Activated gamma-delta T cell (primary cell): Measurements from ENCODE around the gene EPB41L4B.

ENCODE experiments used
- DNase-seq: peaks from one replicate; lab custom pipeline; 2025; lab: John Stamatoyannopoulos, UW

EPB41L4B gene

DNA sequence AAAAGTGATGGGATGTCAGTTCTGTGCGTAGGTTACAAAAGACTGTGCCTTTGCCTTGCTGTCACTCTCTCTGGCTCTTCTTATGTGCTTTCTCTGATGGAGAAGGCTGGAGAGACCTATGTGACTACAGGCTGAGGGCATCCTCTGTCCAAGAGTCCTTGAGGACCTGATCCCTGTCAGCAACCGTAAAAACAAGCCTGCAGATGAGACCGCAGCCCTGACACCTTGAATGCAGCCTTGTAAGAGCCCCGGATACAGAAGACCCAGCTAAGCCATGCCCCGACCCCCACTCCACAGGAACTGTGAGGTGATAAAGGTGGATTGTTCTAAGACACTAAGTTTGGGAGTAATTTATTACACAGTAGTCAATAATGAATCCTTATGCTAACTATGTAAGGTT, 121.2 kb downstream of the EPB41L4B start:
- no peak for DNase-seq

DNA sequence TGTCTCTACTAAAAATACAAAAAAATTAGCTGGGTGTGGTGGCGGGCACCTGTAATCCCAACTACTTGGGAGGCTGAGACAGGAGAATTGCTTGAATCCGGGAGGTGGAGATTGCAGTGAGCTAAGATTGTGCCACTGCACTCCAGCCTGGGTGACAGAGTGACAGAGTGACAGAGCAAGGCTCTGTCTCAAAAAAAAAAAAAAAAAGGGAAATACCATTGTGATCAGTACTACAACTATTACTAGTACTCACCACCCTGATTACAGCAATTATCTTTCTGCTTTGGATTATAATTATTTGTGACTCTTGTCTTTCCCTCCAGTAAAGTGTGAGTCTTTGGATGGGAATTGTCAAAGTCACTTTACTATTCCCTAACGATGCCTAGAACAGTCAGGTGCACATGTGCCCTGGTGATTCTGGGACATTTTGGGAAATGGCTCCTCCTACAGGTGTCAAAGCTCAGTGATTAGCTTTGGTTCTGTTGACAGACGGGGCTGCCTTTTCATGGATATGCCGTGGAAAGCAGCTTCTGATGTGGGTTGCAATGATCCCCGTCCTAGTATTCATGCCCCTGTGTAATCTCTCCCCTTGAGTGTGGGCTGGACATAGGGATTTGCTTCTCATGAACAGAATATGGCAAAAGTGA, 122.0 kb downstream of the EPB41L4B start:
- no peak for DNase-seq

DNA sequence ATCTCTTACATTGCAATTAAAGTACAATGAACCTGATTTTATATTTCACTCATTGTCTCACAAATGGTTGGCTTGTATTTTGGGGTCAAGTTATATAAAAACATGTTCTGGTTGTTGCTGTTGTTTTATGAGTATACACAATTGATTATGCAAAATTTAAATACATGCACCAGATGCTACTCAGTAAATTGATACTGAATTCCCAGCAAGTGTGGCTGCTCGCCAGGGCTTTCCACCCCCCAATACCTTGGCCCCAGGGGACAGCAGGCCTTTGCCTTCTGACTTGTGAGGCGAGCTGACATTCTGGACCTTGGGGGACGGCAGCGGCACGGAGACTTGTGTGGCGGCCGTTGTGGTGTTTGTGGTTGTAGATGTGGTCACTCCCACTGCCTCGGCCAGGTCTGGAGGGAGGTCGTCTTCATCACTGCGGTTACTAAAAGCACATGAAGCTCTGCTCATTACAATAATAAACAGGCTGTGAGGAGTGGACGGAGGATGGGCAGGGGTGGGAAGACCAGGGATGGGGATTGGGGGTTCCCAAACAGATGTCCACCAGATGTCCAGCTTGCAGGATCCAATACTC, 126.8 kb downstream of the EPB41L4B start:
- no peak for DNase-seq

DNA sequence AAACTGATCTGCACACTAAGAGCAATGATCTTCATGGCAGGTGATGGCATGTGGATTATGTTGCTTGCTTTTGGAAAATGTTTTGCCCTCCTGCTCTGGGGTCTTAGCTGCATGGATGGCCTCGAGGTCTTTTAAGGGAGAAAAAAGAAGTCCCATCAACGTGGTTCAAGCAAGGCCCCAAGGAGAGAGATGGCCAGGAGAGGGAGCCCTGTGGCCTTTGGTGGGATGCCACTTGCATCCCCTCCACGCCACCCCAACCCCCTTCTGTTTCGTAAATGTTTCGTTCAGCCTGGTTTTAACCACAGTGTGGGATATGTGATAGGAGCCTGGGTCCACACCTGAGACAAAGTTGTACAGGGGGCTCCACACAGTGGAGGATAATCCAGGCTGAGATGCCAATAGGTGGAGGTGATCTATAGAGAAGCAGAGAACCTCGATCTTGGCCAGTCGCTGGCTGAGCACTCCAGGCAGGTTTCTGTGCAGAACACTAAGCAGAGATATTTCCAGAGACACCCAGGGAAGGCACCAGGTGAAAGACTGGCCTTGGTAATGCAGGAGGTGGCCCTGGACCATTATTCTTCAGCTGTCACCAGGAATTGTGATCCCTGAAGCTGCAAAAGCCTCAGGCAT, 128.0 kb downstream of the EPB41L4B start:
- DNase-seq: no peak

DNA sequence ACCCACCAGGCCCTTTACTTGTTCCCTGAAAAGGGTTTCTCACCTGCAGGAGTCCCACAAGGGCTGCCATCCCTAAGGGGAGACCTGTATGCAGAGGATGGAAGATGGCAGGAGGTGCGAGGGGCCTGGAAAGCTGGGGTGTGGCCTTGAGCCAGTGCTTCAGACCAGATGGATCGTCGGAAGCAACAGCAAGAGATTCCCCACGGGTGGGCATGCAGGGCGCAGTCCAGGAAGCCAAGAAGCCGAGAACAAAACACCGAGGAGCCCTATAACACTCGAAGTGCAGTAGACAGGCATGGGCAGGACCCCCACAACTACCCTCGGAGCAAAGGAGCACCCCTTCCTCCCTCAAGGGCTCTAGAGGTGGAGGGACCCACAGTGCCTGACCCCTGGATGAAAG, 129.1 kb downstream of the EPB41L4B start:
- DNase-seq: no peak

DNA sequence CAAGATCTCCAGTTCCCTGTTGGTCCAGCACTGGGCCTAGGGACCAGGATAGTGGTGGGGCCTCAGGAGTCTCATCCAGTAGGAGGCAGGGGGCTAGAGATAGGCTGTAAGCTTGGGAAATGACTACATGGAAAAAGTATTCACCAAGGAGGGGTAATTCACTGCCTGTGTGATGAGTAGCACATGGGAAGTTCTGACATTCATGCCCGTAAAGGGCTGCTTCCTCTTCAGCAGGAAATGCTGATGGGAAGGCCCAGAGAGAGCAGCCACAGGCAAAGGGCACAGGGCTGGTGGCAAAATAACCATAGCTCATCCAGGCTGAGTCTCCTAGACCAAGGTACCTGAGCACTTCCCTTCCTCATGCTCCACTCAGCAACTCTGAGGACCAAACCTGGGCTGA, 130.7 kb downstream of the EPB41L4B start:
- DNase-seq: no peak

DNA sequence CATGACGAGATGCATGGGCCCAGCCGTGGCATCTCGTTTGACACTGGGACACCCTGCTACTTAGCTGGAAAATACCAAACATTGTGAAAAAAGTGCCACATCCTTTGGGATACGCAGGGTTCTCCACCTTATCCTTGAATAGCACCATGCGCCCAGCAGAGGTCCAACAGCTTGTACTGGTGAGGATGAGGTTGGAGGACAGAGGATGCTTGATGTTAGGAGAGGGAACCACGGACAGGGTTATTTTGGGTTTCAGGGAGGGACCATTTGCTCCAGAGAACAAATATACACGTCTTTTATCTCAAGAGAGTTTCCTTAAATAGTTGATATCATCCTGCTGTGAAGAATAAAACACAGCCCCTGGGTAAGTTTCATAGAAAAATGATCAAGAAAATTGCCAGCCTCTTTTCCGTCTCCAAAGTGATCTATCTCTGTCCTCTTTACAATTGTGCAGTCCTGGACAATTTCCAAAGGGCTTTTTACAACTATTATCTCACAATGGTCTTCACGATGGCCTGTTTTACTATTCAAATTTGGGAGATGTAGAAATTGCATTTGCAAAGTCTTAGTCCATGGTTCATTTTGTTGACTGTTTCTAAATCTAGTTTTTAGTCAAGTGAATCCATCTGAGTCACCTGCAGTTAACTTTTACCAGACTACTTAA, 133.9 kb downstream of the EPB41L4B start:
- DNase-seq: no peak

DNA sequence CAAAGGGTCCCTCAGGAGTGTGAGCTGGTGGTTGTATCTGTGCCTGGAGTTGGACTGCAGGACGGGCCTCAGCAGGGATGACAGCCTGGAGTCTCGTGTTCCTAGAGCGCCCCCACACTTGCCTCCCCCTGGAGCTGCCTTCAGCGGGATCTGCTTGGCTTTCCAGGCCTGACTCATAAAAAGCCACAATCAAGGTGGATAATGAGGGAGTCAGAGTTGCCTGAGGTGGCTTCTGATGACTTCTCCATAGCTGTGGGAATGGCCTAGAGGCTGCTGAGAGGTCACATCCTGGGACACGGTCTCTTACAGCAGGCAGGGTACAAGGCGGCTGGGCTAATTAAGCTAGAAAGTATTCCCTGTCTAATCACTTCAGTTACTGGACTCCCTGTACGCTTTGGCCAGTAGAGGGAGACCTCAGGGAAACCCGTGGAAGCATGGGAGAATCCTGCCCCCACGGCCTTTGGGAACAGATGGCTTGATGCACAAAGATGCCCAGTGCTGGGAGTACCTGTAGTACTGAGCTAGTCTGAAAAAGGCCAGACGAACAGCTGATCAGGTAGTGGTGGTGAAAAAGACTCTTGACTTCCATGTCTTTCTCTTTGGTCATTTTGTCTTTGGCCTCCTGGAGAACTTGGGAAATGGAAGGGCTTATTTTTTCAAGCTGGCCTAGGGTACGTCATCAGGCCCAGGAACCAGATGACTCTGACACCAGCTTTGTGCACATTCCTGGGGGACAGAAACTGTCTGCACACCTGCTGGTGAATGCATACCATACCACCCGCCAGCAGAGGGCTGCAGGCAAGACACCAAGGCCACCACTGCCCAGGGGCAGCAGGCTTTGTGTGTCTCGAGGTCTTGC, 137.7 kb downstream of the EPB41L4B start:
- DNase-seq: no peak

DNA sequence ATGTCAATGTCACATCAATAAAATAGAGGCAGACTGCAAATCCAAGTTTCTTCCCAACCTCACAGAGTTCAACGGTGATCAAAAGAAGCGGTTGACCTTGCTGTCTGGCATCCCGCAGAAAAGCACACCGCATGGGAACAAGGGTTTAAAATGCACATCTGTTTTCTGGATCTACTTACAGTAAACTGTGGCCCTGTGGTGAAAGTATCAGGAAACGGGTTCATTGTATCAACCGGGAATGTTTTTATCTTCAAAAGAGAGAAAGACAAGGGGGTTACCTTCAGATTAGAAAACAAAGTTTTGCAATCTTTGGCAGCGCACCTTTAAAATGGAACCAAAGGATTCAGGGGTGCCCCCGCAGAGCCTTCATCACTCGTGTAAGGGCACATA, 138.3 kb downstream of the EPB41L4B start:
- DNase-seq: no peak

DNA sequence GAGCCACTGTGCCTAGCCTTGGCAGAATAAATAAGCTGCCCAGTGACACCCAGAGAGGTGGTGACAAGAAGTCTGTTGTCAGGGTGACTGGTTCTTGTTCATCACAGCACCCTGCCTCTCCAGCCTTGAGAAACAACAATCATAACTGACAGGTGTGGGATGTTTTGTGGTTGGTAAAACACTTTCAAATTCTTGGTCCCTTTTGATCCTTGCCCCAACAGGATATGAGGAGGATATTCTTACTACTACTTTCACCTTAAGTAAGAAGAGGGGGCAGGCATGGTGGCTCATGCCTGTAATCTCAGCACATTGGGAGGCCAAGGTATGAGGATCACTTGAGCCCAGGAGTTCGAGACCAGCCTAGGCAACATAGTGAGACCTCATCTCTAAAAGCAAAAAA, 139.6 kb downstream of the EPB41L4B start:
- no peak for DNase-seq

DNA sequence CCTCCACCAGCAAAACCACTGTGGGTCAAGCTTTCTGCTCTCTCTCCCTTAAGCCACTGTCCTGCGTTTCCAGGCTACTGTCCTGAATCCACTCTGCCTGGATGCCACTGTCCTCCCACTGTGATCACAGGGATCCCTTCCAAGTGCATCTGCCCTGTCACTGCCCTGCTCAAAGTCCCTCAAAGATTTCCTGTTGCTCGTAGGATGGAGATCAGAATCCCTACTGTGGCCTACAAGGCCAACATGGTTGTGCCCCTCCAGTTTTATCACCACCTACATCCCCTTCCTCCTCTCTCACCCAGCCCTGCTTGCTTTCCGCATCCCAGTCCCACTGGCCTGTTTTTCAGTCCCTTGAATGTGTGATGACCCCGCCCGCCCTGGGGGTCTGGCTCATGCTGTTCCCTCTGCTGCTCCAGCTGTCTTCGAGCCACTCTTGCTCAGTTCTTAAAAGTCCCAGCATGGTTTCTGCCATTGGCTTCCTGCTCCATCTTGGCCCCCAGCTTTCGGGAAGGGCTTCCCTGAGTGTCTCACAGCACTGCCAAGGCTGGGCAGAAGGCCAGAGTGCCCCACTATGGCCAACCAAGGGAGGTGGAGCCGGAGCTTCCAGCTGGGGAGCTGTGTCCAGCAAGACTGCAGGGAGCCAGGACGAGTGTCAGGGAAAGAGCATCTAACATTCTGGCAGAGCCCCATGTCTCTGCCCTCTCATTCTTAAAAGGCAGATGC, 140.9 kb downstream of the EPB41L4B start:
- no peak for DNase-seq

DNA sequence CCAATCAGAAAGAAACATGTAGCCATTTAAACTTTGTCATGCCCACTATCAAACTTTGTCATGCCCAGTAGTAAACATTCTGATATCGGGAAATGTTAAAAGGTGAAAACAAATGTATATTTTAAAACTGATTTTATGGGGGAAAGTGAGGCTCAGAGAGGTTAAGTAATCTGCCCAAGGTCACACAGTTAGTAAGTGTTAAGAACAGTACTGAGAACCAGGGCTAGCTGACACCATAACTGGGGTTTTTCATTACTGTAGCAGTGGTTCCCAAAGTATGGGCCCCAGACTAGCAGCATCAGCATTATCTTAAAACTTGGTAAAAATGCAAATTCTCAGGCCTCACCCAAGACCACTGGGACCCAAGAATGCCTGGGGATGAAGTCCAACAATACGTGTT, 143.9 kb downstream of the EPB41L4B start:
- DNase-seq: no peak

DNA sequence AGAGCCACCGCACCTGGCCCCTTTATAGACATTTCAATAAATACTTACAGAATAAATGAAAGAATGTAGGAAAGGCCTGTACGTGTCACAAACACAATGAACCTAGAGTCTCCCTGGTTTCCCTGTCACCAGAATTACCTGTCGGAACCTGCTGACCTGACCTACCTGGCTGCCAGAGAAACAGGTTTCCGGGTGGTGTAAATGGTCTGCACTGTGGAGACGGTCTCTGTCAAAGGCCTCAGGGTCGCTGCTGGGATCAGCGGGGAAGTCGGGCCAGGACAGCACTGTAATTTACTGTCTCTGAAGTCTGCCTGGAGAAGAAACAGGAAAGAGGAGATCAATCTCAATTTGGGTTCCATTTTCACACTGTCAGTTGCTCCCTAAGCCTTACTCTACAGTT, 144.5 kb downstream of the EPB41L4B start:
- DNase-seq: no peak

DNA sequence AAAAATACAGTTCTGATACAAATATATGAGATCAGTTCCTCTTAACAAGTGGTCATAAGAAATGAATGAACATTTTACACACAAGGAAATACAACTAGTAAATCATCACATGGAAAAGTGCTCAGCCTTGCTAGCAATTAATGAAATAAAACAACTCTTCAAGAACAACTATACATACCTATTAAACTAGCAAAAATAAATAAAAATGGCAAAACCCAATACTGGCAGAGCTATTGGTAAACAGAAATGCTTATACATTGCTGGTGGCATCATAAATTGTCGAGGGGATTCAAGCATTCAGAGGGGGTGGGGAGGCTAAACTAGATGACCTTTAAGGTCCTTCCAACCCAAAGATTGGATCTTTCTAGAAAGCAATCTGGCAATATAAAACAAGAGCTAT, 147.9 kb downstream of the EPB41L4B start:
- DNase-seq: no peak

DNA sequence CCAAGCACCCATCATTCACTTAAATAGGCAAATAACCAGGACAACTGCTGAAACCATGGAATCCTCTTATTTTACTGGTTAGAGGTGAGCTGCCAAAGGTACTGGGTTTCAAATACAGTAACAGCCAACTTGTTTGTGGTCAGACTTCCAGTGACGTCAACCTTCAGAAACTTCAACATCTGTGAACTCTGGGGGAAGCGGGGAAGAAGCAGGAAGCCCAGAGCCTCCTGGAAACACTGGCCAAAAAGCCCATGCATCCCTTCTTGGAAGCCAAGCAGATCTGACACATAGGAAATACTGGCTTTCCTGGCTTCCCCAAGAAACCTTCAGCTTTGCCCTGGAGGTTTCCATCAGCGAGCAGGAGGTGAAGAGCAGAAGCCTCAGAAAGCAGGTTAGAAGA, 148.9 kb downstream of the EPB41L4B start:
- no peak for DNase-seq

DNA sequence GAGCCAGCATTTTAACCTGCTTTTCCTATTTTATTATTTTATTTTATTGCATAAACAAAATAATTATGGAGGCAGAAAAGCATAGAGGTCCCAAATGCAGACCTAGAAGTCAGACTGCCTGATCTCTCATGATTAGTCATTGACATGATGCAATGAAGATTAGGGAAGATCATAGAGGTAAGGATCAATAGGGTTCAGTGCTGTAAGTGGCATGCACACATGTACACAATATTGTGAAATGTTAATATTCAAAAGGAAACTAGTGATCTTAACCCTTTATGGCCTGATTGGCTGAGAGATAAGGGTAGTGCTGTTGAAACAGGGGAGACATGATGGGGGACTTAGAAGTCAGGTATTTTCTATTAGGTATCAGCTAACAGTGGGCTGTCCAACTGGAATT, 152.7 kb downstream of the EPB41L4B start:
- DNase-seq: no peak

DNA sequence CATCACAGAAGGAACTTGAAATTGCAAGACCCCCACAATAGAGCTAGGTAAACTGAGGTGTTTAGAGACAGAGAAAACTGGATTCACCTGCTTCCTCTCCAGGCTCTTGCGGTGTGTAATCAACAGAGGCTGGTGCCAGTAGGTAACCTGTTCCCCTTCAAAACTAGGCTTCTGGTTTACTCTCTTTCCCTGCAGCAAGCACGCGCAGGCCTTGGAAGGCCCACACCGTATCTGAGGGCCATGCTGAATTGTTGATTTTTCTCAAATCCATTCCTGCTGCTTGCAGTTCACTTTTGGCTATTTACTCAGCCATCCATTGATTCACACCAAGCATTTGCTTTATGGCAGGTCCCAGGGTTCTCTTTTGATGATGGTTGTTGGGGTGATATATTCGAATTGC, 153.1 kb downstream of the EPB41L4B start:
- DNase-seq: no peak

DNA sequence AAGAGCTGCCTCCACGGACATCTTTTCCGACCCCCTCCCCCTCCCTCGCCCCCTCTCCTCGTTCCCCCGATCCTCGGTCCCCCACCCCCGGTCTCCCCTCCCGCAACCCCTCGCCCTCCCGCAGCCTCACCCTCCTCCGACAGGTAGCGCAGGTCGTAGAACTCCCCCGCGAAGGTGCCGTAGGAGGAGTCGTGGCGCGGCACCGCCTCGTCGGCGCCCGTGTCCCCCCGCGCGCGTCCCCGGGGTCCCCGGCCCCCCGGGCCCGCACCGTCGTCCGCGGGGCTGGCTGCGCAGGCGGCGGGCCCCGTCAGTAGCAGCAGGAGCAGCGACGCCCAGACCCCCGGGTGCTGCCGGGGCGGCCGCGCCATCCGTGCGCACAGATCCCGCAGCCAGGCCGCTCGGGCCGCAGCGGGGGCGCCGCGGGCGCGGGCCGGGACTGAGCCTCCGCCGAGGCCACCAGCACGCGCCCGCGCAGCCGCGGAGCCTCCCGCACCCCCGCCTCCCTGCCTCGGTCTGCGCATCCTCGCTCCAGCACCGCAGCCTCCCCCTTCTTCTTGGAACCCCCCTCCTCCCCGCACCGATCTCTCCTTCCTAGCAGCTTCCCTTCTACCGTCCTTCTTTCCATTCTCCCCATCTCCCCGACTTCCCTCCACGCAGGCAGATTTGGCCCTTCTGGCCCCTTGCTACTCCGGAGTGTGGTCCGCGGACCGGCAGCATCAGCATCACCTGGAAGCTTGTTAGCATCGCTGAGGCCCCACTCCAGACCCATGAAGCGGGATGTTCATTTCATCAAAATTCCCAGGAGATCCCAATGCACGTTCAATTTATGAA, 153.9 kb downstream of the EPB41L4B start, which contains the start of gene FRRS1L:
Gene FRRS1L, minus strand, starts transcription at position 479 of the 831 bp plus-strand sequence. Its CDS starts 111 bp downstream, at position 368.
- DNase-seq: no peak

DNA sequence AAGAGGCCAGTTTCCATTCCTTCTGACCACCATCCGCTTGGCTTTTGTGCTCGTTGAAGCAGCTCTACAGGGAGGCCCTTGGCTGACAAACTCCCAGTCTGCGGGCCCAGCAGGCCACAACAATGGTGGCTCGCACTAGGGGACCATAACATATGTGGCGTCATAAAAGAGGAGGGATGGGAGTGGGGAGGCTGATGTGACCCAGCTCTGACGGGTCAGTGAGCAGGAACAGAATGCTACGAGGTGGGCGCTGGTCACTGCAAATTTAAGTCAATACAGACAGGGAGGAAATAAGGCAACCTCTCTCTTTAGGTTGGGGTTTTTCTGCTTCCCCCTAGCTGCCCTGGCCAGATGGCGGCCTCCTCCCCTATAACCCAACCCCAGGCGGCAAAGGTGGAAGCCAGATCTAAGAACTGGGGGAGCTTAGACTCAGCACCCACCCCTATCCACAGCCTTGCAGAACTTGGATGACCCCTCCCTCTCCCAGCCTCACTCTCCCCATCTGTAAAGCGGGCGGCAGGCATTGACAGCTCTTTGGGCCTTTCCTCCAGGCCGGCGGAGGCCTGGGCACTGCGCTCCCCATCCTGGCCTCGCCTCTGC, 154.6 kb downstream of the EPB41L4B start:
- DNase-seq: no peak

DNA sequence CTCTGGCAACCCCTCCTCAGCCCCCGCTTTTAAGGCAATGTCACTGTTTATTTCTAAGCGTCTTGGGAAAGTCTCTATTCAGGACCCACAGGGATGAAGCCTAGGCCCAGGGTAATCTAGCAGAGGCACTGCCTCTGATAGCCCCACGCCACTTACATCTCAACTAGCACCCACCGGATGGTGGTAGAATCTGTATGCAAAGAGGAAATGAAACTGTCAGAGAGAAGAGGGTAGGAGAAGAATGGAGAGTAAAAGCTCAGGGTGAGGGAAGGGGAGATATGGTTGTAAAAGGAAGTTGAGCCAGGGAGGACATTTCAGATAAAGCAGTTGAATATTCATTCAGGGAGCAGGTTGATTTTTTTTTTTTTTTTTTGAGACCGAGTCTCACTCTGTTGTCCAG, 156.8 kb downstream of the EPB41L4B start:
- DNase-seq: no peak
